GM23248 (cell line): ENCODE measurements around the gene PPFIA2. TPM values are rescaled to one million over a fixed set of nuclear protein-coding genes. Genes with fewer than 3 reads are reported as not detected.

Experiments used
- DNase-seq: peaks from one replicate; pipeline ENCODE4 v3.0.0-alpha.2; 2015
- H2AFZ ChIP-seq: fragments of 200-600 bp; sonication (generic); 2 replicates; pipeline ENCODE4 v1.6.1; 2016; ENCODE audit warnings: antibody characterized with exemption
- H3F3A ChIP-seq: fragments of 200-600 bp; sonication (generic); 2 replicates; pipeline ENCODE4 v1.6.1; 2016; ENCODE audit warnings: mild to moderate bottlenecking, antibody characterized with exemption, mixed run types; ENCODE audit not compliant: insufficient read depth
- H3K27ac ChIP-seq: fragments of 200-600 bp; sonication (generic); 2 replicates; pipeline ENCODE4 v1.5.1; 2016; ENCODE audit warnings: mild to moderate bottlenecking
- H3K27me3 ChIP-seq: fragments of 200-600 bp; sonication (generic); replicated peaks from 2 replicates; pipeline ENCODE4 v1.6.1; 2016; ENCODE audit warnings: mild to moderate bottlenecking; ENCODE audit not compliant: insufficient read depth
- H3K36me3 ChIP-seq: fragments of 200-600 bp; sonication (generic); 2 replicates; pipeline ENCODE4 v1.6.1; 2016; ENCODE audit warnings: low read depth, mild to moderate bottlenecking
- H3K4me1 ChIP-seq: fragments of 200-600 bp; sonication (generic); 2 replicates; pipeline ENCODE4 v1.6.1; 2016; ENCODE audit warnings: mild to moderate bottlenecking; ENCODE audit not compliant: insufficient read depth
- H3K4me2 ChIP-seq: fragments of 200-600 bp; sonication (generic); one replicate; pipeline ENCODE4 v1.6.1; 2016; ENCODE audit warnings: mild to moderate bottlenecking; ENCODE audit not compliant: unreplicated experiment
- H3K4me3 ChIP-seq: fragments of 200-600 bp; sonication (generic); 2 replicates; pipeline ENCODE4 v1.5.1; 2016; ENCODE audit warnings: mild to moderate bottlenecking
- H3K79me2 ChIP-seq: fragments of 200-600 bp; sonication (generic); 2 replicates; pipeline ENCODE4 v1.6.1; 2016; ENCODE audit warnings: mild to moderate bottlenecking; ENCODE audit not compliant: insufficient read depth
- H3K9ac ChIP-seq: fragments of 200-600 bp; sonication (generic); 2 replicates; pipeline ENCODE4 v1.6.1; 2016; ENCODE audit warnings: mild to moderate bottlenecking
- H3K9me2 ChIP-seq: fragments of 200-600 bp; sonication (generic); 2 replicates; pipeline ENCODE4 v1.6.1; 2016; ENCODE audit warnings: mixed run types, mild to moderate bottlenecking, moderate library complexity; ENCODE audit not compliant: insufficient read depth
- H3K9me3 ChIP-seq: fragments of 200-600 bp; sonication (generic); one replicate; pipeline ENCODE4 v1.6.1; 2017; ENCODE audit warnings: low read depth
- H4K20me1 ChIP-seq: fragments of 200-600 bp; sonication (generic); 2 replicates; pipeline ENCODE4 v1.6.0; 2016; ENCODE audit not compliant: insufficient read depth
- EZH2 ChIP-seq: fragments of 200-600 bp; sonication (generic); IDR thresholded peaks from 2 replicates; pipeline ENCODE4 v1.6.1; 2018; ENCODE audit warnings: antibody characterized with exemption, mild to moderate bottlenecking; ENCODE audit not compliant: insufficient read depth, poor library complexity, severe bottlenecking
- EZH2phosphoT487 ChIP-seq: fragments of 200-600 bp; sonication (generic); IDR thresholded peaks from 2 replicates; pipeline ENCODE4 v1.6.1; 2018; ENCODE audit warnings: antibody characterized with exemption, moderate library complexity, mild to moderate bottlenecking, low read depth; ENCODE audit not compliant: insufficient read depth
- WGBS, 2 experiments: methylation state at CpG; one replicate each; pipeline ENCODE4 v1.1.6; 2015 to 2017; ENCODE audit warnings: low lambda C conversion rate in 2 of 2, low coverage in 1 of 2; ENCODE audit errors: missing lambda C conversion rate in 2 of 2; 5-methylcytosine and 5-hydroxymethylcytosine counted together
- in situ Hi-C: fragments of 300-500 bp; cut with MboI; formaldehyde crosslinking; loops from 2 replicates; pipeline ENCODE4 v1.15.0; 2020
- polyA plus RNA-seq: library from polyadenylated mRNA; unstranded; fragments of >200 nt; fragmentation: Nextera tagmentation; extraction: Ambion mirVana; gene quantifications from 2 replicates; pipeline ENCODE4 v1.2.1, GENCODE V29; 2016
- total RNA-seq: library from RNA; depleted of rRNA; stranded (reverse); fragments of >200 nt; shearing (Covaris generic); gene quantifications from 2 replicates; pipeline ENCODE4 v1.2.3, GENCODE V29; 2014

The PPFIA2 gene
- total and polyA plus RNA-seq, 2 experiments from 2014 or later, result not detected

- Histone ChIP-seq H3K4me3 (no peak overlapping the region), H3K9ac (no peak overlapping the region), H3K79me2 (no peaks in the 10 kb centered on the region), H3F3A (no peaks in the 10 kb centered on the region), H2AFZ (no peak overlapping the region), H3K27ac (no peak overlapping the region), H3K9me3 (no peaks in the 10 kb centered on the region), H3K36me3 (no peaks in the 10 kb centered on the region), H3K9me2 (no peaks in the 10 kb centered on the region), H3K4me1 (no peaks in the 10 kb centered on the region), H4K20me1 (no peaks in the 10 kb centered on the region), H3K4me2 (no peak overlapping the region), H3K27me3 (no peaks in the 10 kb centered on the region)
- TF ChIP-seq EZH2phosphoT487 (no peak), EZH2 (no peak)
- no peak for DNase-seq
- in situ Hi-C loops, result no loop called here
Observed at GRCh38 chr12:81359736-81360135, 399.4 kb downstream of the PPFIA2 start.

GRCh38 chr12:81354327-81354932, 404.7 kb downstream of the PPFIA2 start:
- H3K79me2 ChIP-seq, result no peaks in the 10 kb centered on the region
- no peaks in the 10 kb centered on the region for H3K27me3 ChIP-seq
- no peak overlapping the region for H3K9ac ChIP-seq
- no peaks in the 10 kb centered on the region for H3K9me2 ChIP-seq
- H3K27ac ChIP-seq, result no peak overlapping the region
- H3K36me3 ChIP-seq, result no peaks in the 10 kb centered on the region
- no peaks in the 10 kb centered on the region for H3K4me1 ChIP-seq
- H4K20me1 ChIP-seq, result no peaks in the 10 kb centered on the region
- in situ Hi-C loops, result no loop called here
- no peak overlapping the region for H3K4me3 ChIP-seq
- no peaks in the 10 kb centered on the region for H3K9me3 ChIP-seq
- DNase-seq, result no peak
- WGBS, 2 experiments, result 62 to 67% methylated on average over 5 of the region's 5 CpGs
- TF ChIP-seq EZH2phosphoT487 (no peak), EZH2 (no peak)
- H2AFZ ChIP-seq, result no peak overlapping the region
- no peaks in the 10 kb centered on the region for H3F3A ChIP-seq
- H3K4me2 ChIP-seq, result peak overlapping the region; percentile 23

- Histone ChIP-seq H3K27ac (no peak overlapping the region), H3K4me2 (no peak overlapping the region), H4K20me1 (no peaks in the 10 kb centered on the region), H3K79me2 (no peaks in the 10 kb centered on the region), H2AFZ (no peak overlapping the region), H3K9me2 (no peaks in the 10 kb centered on the region), H3K4me1 (no peaks in the 10 kb centered on the region), H3K36me3 (no peaks in the 10 kb centered on the region), H3K27me3 (no peaks in the 10 kb centered on the region), H3F3A (no peaks in the 10 kb centered on the region), H3K9me3 (no peaks in the 10 kb centered on the region), H3K9ac (no peak overlapping the region), H3K4me3 (no peak overlapping the region)
- in situ Hi-C loops, result no loop called here
- 26 to 38% methylated on average over 2 of the region's 2 CpGs for WGBS, 2 experiments
- TF ChIP-seq EZH2 (no peak), EZH2phosphoT487 (no peak)
- no peak for DNase-seq
Observed at GRCh38 chr12:81350309-81350708, 408.8 kb downstream of the PPFIA2 start.

- H3K4me1 ChIP-seq, result no peaks in the 10 kb centered on the region
- no peaks in the 10 kb centered on the region for H3F3A ChIP-seq
- no peak overlapping the region for H2AFZ ChIP-seq
- in situ Hi-C loops, result no loop called here
- no peaks in the 10 kb centered on the region for H3K9me3 ChIP-seq
- no peaks in the 10 kb centered on the region for H3K27me3 ChIP-seq
- no peak overlapping the region for H3K4me3 ChIP-seq
- no peak overlapping the region for H3K9ac ChIP-seq
- DNase-seq, result no peak
- no peaks in the 10 kb centered on the region for H3K9me2 ChIP-seq
- H3K79me2 ChIP-seq, result no peaks in the 10 kb centered on the region
- H4K20me1 ChIP-seq, result no peaks in the 10 kb centered on the region
- H3K4me2 ChIP-seq, result no peak overlapping the region
- no peaks in the 10 kb centered on the region for H3K36me3 ChIP-seq
- no peak overlapping the region for H3K27ac ChIP-seq
- 72 to 80% methylated on average over 5 of the region's 5 CpGs for WGBS, 2 experiments
- no peak for TF ChIP-seq EZH2phosphoT487
- TF ChIP-seq EZH2, result no peak
Observed at GRCh38 chr12:81347404-81347803, 411.7 kb downstream of the PPFIA2 start.

GRCh38 chr12:81340910-81341309, 418.2 kb downstream of the PPFIA2 start:
- H3K4me2 ChIP-seq, result no peak overlapping the region
- no peaks in the 10 kb centered on the region for H4K20me1 ChIP-seq
- no peaks in the 10 kb centered on the region for H3K9me3 ChIP-seq
- no peak for TF ChIP-seq EZH2
- TF ChIP-seq EZH2phosphoT487, result no peak
- no peak for DNase-seq
- no peak overlapping the region for H3K27ac ChIP-seq
- H2AFZ ChIP-seq, result no peak overlapping the region
- H3F3A ChIP-seq, result no peaks in the 10 kb centered on the region
- no peak overlapping the region for H3K9ac ChIP-seq
- H3K27me3 ChIP-seq, result no peaks in the 10 kb centered on the region
- H3K79me2 ChIP-seq, result no peaks in the 10 kb centered on the region
- in situ Hi-C loops, result no loop called here
- no peak overlapping the region for H3K4me3 ChIP-seq
- no peaks in the 10 kb centered on the region for H3K4me1 ChIP-seq
- no peaks in the 10 kb centered on the region for H3K9me2 ChIP-seq
- no peaks in the 10 kb centered on the region for H3K36me3 ChIP-seq
- WGBS, 2 experiments, result 61 to 62% methylated on average over 5 of the region's 5 CpGs
